Fibroblast of lung (primary cell): Measurements from ENCODE around the gene ICE2.

ENCODE experiments used
- EZH2 ChIP-seq: IDR thresholded peaks from 2 replicates; pipeline ENCODE4 v1.5.1; 2012; ENCODE audit warnings: low read length, control low read depth, mild to moderate bottlenecking; ENCODE audit errors: missing control alignments
- TF ChIP-seq, protein P1 (sequence below), 2 donors: IDR thresholded peaks in 1 of 2; conservative IDR thresholded peaks in 1 of 2; 1 replicate in 1 of 2; 2 replicates in 1 of 2; pipeline ENCODE4 v1.5.1; 2011 to 2012; ENCODE audit warnings: low read length in 2 of 2, control low read depth in 1 of 2, inconsistent platforms in 1 of 2, low read depth in 1 of 2, mild to moderate bottlenecking in 1 of 2

DNA sequence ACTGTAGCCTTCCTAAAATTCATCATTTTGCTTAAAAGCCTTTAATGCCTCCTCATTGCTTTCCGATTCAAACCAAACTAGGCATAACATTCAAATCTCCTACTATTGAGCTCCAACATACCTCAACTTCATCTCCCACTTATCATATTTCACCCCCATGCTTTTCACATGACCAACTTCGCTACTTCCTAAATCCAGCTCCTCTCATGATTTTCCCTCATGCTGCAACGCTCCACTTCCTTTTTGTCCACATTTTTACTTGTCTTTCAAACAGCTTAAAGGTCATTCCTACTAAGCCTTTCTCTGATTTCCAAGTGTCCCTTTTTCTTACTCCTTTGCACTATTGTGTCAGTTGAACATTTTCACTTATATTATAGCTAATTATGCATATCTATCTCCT is 60.8 kb downstream of the ICE2 start:
- TF ChIP-seq, protein P1, sequence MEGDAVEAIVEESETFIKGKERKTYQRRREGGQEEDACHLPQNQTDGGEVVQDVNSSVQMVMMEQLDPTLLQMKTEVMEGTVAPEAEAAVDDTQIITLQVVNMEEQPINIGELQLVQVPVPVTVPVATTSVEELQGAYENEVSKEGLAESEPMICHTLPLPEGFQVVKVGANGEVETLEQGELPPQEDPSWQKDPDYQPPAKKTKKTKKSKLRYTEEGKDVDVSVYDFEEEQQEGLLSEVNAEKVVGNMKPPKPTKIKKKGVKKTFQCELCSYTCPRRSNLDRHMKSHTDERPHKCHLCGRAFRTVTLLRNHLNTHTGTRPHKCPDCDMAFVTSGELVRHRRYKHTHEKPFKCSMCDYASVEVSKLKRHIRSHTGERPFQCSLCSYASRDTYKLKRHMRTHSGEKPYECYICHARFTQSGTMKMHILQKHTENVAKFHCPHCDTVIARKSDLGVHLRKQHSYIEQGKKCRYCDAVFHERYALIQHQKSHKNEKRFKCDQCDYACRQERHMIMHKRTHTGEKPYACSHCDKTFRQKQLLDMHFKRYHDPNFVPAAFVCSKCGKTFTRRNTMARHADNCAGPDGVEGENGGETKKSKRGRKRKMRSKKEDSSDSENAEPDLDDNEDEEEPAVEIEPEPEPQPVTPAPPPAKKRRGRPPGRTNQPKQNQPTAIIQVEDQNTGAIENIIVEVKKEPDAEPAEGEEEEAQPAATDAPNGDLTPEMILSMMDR (conservative IDR thresholded peaks at IDR 0.05 in 1 of 2, IDR thresholded peaks at IDR 0.05 in 1 of 2; ENCODE audit: low read depth in 1 of 2, low read length in 2 of 2), result no peak
- TF ChIP-seq EZH2, result no peak
